Thoracic aorta (tissue), 2 donors: ENCODE results near the gene PIK3CA. TPM values are rescaled to one million over a fixed set of nuclear protein-coding genes. Genes with fewer than 3 reads are reported as not detected.
A peak's percentile ranks its signal among the peaks of the same experiment; 100 is the strongest.

Experiments used
- ATAC-seq: fragments of 150-250 bp; one replicate; pipeline ENCODE4 v1.8.0; 2017; ENCODE audit warnings: low read depth; ENCODE audit not compliant: insufficient number of reproducible peaks, low FRiP score
- DNase-seq: peaks from one replicate; pipeline ENCODE4 v3.0.0-alpha.2; 2020; ENCODE audit warnings: low spot score
- H3K27ac ChIP-seq, 2 donors: fragments of 200-600 bp; sonication (generic); 1 replicate in 1 of 2; 2 replicates in 1 of 2; pipeline ENCODE4 v1.5.1; 2016; ENCODE audit warnings: mild to moderate bottlenecking in 2 of 2, moderate library complexity in 2 of 2
- H3K27me3 ChIP-seq: fragments of 200-600 bp; sonication (generic); replicated peaks from 2 replicates; pipeline ENCODE4 v1.6.0; 2016; ENCODE audit warnings: mild to moderate bottlenecking; ENCODE audit not compliant: insufficient read depth
- H3K36me3 ChIP-seq: fragments of 200-600 bp; sonication (generic); one replicate; pipeline ENCODE4 v1.5.1; 2016
- H3K4me1 ChIP-seq, 2 donors: fragments of 200-600 bp; sonication (generic); 1 replicate in 1 of 2; 2 replicates in 1 of 2; pipeline versions ENCODE4 v1.5.1 to v1.6.0; 2016; ENCODE audit warnings: low read depth in 2 of 2, mild to moderate bottlenecking in 1 of 2; ENCODE audit not compliant: control insufficient read depth in 1 of 2
- H3K4me3 ChIP-seq: fragments of 200-600 bp; sonication (generic); 2 replicates; pipeline ENCODE4 v1.5.1; 2016; ENCODE audit warnings: mild to moderate bottlenecking
- H3K9me3 ChIP-seq: fragments of 200-600 bp; sonication (generic); 2 replicates; pipeline ENCODE4 v1.5.1; 2016
- CTCF ChIP-seq: fragments of 200-600 bp; sonication (generic); IDR thresholded peaks from one replicate; pipeline ENCODE4 v1.5.1; 2019; ENCODE audit warnings: antibody characterized with exemption
- total RNA-seq, 2 donors: library from RNA; depleted of rRNA; stranded (reverse); fragments of >200 nt; gene quantifications; one replicate each; pipeline versions ENCODE4 v1.1.0 to v1.2.3, GENCODE V29; 2016

The PIK3CA gene
- total RNA-seq, result 10 to 100 TPM; 33.9 to 39.5 TPM

DNA sequence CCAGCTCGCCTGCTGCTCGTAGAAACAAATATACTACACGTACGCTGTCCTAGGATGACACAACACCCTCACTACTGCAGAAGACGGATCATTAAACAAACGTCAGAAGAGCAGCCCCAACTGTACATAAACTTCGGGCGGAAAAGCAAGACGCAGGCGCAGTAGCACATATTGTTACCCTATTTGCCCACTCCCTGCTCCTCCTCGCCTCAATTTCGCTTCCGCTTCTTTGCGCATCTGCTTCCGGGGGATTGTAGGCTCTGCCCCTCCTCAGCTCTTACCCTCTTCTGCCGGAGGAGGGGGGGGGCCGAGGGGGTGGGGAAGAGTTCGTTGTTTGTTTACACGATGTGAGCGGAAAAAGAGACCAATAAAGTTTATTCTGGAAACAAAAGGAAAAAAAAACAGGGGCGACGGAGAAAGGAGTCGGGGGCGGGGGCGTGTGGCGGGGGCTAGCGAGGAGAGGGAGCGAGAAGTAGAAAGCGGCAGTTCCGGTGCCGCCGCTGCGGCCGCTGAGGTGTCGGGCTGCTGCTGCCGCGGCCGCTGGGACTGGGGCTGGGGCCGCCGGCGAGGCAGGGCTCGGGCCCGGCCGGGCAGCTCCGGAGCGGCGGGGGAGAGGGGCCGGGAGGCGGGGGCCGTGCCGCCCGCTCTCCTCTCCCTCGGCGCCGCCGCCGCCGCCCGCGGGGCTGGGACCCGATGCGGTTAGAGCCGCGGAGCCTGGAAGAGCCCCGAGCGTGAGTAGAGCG is at the start of gene PIK3CA:
Gene PIK3CA, plus strand, starts transcription at position 485 of the 743 bp plus-strand sequence. CDS start 50,469 bp downstream, outside the sequence.
- no peaks in the 10 kb centered on the region for H3K36me3 ChIP-seq
- peak within 1 kb of the TSS; percentile 96 for H3K4me3 ChIP-seq
- ATAC-seq (peak; percentile 95), DNase-seq (peak; percentile 85)
- peaks cover 15 to 27% of the 10 kb centered on the region in 2 donors for H3K4me1 ChIP-seq
- no peaks in the 10 kb centered on the region for H3K27me3 ChIP-seq
- H3K9me3 ChIP-seq, result no peaks in the 10 kb centered on the region
- H3K27ac ChIP-seq, result peak within 1 kb of the TSS; percentile 96 to 98
- TF ChIP-seq CTCF, result no peak

DNA sequence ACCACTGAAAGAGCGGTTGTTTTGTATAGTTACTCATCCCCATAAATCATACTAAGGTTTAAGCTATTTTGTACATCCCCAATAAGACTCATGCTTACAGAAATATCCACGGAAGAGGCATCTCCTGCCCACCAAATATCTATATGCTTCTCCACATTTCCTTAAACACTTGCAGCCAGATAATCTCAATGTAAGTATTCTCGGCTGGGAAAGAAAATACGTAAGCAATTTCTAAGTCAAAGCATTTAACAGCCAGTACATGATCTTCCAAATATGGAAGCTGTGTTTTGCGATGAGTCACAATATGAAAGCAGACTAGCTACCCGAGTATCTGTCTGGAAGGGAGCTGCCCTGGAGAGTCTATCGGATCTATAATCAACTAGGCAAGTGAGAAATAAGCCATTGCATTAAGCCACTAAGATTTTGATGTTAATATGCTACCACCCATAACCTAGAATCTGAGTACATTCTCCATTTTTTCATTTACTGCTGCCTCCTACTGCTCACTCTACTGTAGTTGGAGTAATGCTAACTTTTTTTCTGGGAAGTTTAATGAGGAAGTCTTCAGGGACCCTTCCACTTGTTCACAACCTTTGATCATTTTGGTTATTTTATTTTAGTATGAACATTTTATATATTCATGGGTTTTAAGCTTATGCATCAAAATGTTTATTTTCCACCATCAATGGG is 49.6 kb upstream of the PIK3CA start:
- Histone ChIP-seq H3K9me3 (no peaks in the 10 kb centered on the region), H3K36me3 (no peaks in the 10 kb centered on the region), H3K27ac (no peak overlapping the region), H3K27me3 (no peaks in the 10 kb centered on the region), H3K4me1 (no peaks in the 10 kb centered on the region), H3K4me3 (peak overlapping the region; percentile 54)
- no peak for ATAC-seq
- DNase-seq, result no peak
- TF ChIP-seq CTCF, result no peak

DNA sequence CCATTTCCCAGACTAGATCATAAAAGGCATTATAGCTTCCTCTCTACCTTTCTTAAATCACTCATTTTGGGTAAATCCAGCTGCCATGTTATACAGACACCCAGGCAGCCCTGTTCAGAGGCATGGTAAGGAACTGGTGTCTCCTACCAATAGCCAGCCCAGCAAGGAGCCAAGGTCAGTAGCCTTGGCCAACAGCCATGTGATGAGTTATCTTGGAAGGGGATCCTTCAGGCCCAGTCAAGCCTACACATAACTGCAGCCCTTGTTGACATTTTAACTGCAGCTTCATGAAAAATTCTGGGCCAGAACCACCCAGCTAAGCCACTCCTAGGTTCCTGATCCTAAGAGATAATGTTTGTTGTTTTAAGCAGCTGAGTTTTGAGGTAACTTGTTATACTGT is 47.5 kb upstream of the PIK3CA start:
- ATAC-seq (no peak), DNase-seq (no peak)
- H3K9me3 ChIP-seq, result no peaks in the 10 kb centered on the region
- H3K4me3 ChIP-seq, result no peak overlapping the region
- TF ChIP-seq CTCF, result no peak
- no peak overlapping the region for H3K27ac ChIP-seq
- H3K4me1 ChIP-seq, result no peaks in the 10 kb centered on the region
- H3K36me3 ChIP-seq, result no peaks in the 10 kb centered on the region
- no peaks in the 10 kb centered on the region for H3K27me3 ChIP-seq

- no peak overlapping the region for H3K27ac ChIP-seq
- no peaks in the 10 kb centered on the region for H3K4me1 ChIP-seq
- no peaks in the 10 kb centered on the region for H3K27me3 ChIP-seq
- H3K36me3 ChIP-seq, result no peaks in the 10 kb centered on the region
- DNase-seq (no peak), ATAC-seq (no peak)
- H3K9me3 ChIP-seq, result no peaks in the 10 kb centered on the region
- no peak for TF ChIP-seq CTCF
- H3K4me3 ChIP-seq, result no peak overlapping the region
These were observed 42.3 kb upstream of the PIK3CA start for GRCh38 chr3:179105881-179106280.

GRCh38 chr3:179107617-179108016 is 40.5 kb upstream of the PIK3CA start:
- Histone ChIP-seq H3K9me3 (no peaks in the 10 kb centered on the region), H3K4me3 (no peak overlapping the region), H3K4me1 (no peaks in the 10 kb centered on the region), H3K27me3 (no peaks in the 10 kb centered on the region), H3K36me3 (no peaks in the 10 kb centered on the region), H3K27ac (no peak overlapping the region)
- ATAC-seq, result no peak
- no peak for DNase-seq
- no peak for TF ChIP-seq CTCF
